HAP-1 (cell line): ENCODE results near the gene CPSF3.

Experiments
- DNase-seq, 2 experiments: peaks; one replicate each; pipeline ENCODE4 v3.0.0-alpha.2; 2016 to 2020; ENCODE audit warnings: low spot score in 2 of 2
- H3K27me3 ChIP-seq: fragments of 250-450 bp; sonication (Bioruptor Pico); 2 replicates; pipeline ENCODE4 v1.5.1; 2020; ENCODE audit warnings: low read depth, mild to moderate bottlenecking, moderate library complexity
- H3K36me3 ChIP-seq: fragments of 250-450 bp; sonication (Bioruptor Pico); replicated peaks from 2 replicates; pipeline ENCODE4 v1.5.1; 2020; ENCODE audit warnings: mild to moderate bottlenecking
- H3K4me1 ChIP-seq: fragments of 250-450 bp; sonication (Bioruptor Pico); 2 replicates; pipeline ENCODE4 v1.5.1; 2020; ENCODE audit warnings: mild to moderate bottlenecking
- H3K4me3 ChIP-seq: fragments of 250-450 bp; sonication (Bioruptor Pico); 2 replicates; pipeline ENCODE4 v1.5.1; 2020; ENCODE audit warnings: mild to moderate bottlenecking, moderate library complexity
- H3K9me3 ChIP-seq: fragments of 250-450 bp; sonication (Bioruptor Pico); 2 replicates; pipeline ENCODE4 v1.5.1; 2020; ENCODE audit warnings: mild to moderate bottlenecking, moderate library complexity
- in situ Hi-C: fragments of 300-500 bp; cut with MboI; formaldehyde crosslinking; loops from 3 replicates; pipeline ENCODE4 v1.14.3; 2020; ENCODE audit warnings: low sequenced_read_pairs, inconsistent platforms, mixed read lengths

The CPSF3 gene

GRCh38 chr2:9445089-9445488 is 21.6 kb downstream of the CPSF3 start:
- in situ Hi-C loops, result no loop called here
- H3K4me3 ChIP-seq, result no peak overlapping the region
- DNase-seq, result no peak
- H3K9me3 ChIP-seq, result no peaks in the 10 kb centered on the region
- no peaks in the 10 kb centered on the region for H3K27me3 ChIP-seq
- H3K36me3 ChIP-seq, result peaks cover 67% of the 10 kb centered on the region
- peaks cover 5% of the 10 kb centered on the region; the same call in 1 of the 2 replicates for H3K4me1 ChIP-seq

GRCh38 chr2:9451231-9451630 is 27.8 kb downstream of the CPSF3 start:
- Histone ChIP-seq H3K9me3 (no peaks in the 10 kb centered on the region), H3K4me3 (no peak overlapping the region), H3K36me3 (peaks cover 42% of the 10 kb centered on the region), H3K4me1 (no peaks in the 10 kb centered on the region), H3K27me3 (no peaks in the 10 kb centered on the region)
- in situ Hi-C loops, result no loop called here
- no peak for DNase-seq

GRCh38 chr2:9460441-9461017 is 37.1 kb downstream of the CPSF3 start:
- peaks cover 44% of the 10 kb centered on the region for H3K36me3 ChIP-seq
- H3K4me3 ChIP-seq, result no peak overlapping the region
- H3K4me1 ChIP-seq, result no peaks in the 10 kb centered on the region
- DNase-seq, result no peak
- in situ Hi-C loops, result no loop called here
- H3K9me3 ChIP-seq, result no peaks in the 10 kb centered on the region
- no peaks in the 10 kb centered on the region for H3K27me3 ChIP-seq

GRCh38 chr2:9461079-9461478 is 37.6 kb downstream of the CPSF3 start:
- no peak for DNase-seq
- no peaks in the 10 kb centered on the region for H3K9me3 ChIP-seq
- in situ Hi-C loops, result no loop called here
- no peaks in the 10 kb centered on the region for H3K27me3 ChIP-seq
- H3K4me3 ChIP-seq, result no peak overlapping the region
- H3K4me1 ChIP-seq, result no peaks in the 10 kb centered on the region
- peaks cover 47% of the 10 kb centered on the region for H3K36me3 ChIP-seq

GRCh38 chr2:9462313-9462712 is 38.9 kb downstream of the CPSF3 start:
- H3K4me3 ChIP-seq, result no peak overlapping the region
- H3K4me1 ChIP-seq, result no peaks in the 10 kb centered on the region
- no peaks in the 10 kb centered on the region for H3K9me3 ChIP-seq
- no peaks in the 10 kb centered on the region for H3K27me3 ChIP-seq
- DNase-seq, result no peak
- H3K36me3 ChIP-seq, result peaks cover 40% of the 10 kb centered on the region
- in situ Hi-C loops, result no loop called here

GRCh38 chr2:9462886-9463697 is 39.6 kb downstream of the CPSF3 start:
- no peaks in the 10 kb centered on the region for H3K9me3 ChIP-seq
- H3K4me1 ChIP-seq, result no peaks in the 10 kb centered on the region
- H3K36me3 ChIP-seq, result peaks cover 42% of the 10 kb centered on the region
- no peak for DNase-seq
- H3K4me3 ChIP-seq, result no peak overlapping the region
- no peaks in the 10 kb centered on the region for H3K27me3 ChIP-seq
- in situ Hi-C loops, result no loop called here

- Histone ChIP-seq H3K36me3 (peaks cover 40% of the 10 kb centered on the region), H3K9me3 (no peaks in the 10 kb centered on the region), H3K27me3 (no peaks in the 10 kb centered on the region), H3K4me3 (no peak overlapping the region), H3K4me1 (no peaks in the 10 kb centered on the region)
- in situ Hi-C loops, result no loop called here
- no peak for DNase-seq
These were observed 40.2 kb downstream of the CPSF3 start for GRCh38 chr2:9463698-9464034.

GRCh38 chr2:9465170-9465569 is 41.7 kb downstream of the CPSF3 start:
- no peak overlapping the region for H3K4me3 ChIP-seq
- peaks cover 45% of the 10 kb centered on the region for H3K36me3 ChIP-seq
- H3K27me3 ChIP-seq, result no peaks in the 10 kb centered on the region
- DNase-seq, result no peak
- in situ Hi-C loops, result no loop called here
- no peaks in the 10 kb centered on the region for H3K9me3 ChIP-seq
- no peaks in the 10 kb centered on the region for H3K4me1 ChIP-seq

GRCh38 chr2:9466147-9466683 is 42.8 kb downstream of the CPSF3 start:
- Histone ChIP-seq H3K4me3 (no peak overlapping the region), H3K4me1 (no peaks in the 10 kb centered on the region), H3K27me3 (no peaks in the 10 kb centered on the region), H3K36me3 (peaks cover 41% of the 10 kb centered on the region), H3K9me3 (no peaks in the 10 kb centered on the region)
- in situ Hi-C loops, result no loop called here
- DNase-seq, result no peak

GRCh38 chr2:9467687-9468086 is 44.2 kb downstream of the CPSF3 start:
- in situ Hi-C loops, result no loop called here
- Histone ChIP-seq H3K4me3 (no peak overlapping the region), H3K36me3 (peaks cover 48% of the 10 kb centered on the region), H3K27me3 (no peaks in the 10 kb centered on the region), H3K9me3 (no peaks in the 10 kb centered on the region), H3K4me1 (no peaks in the 10 kb centered on the region)
- DNase-seq, result no peak

GRCh38 chr2:9471206-9471605 is 47.8 kb downstream of the CPSF3 start:
- no peaks in the 10 kb centered on the region for H3K27me3 ChIP-seq
- in situ Hi-C loops, result no loop called here
- H3K36me3 ChIP-seq, result peaks cover 42% of the 10 kb centered on the region

GRCh38 chr2:9472511-9472910 is 49.1 kb downstream of the CPSF3 start:
- peaks cover 37% of the 10 kb centered on the region for H3K36me3 ChIP-seq
- H3K9me3 ChIP-seq, result no peaks in the 10 kb centered on the region
- peaks cover 4% of the 10 kb centered on the region for H3K4me1 ChIP-seq
- no peaks in the 10 kb centered on the region for H3K27me3 ChIP-seq
- no peak overlapping the region for H3K4me3 ChIP-seq
- DNase-seq, result no peak
- in situ Hi-C loops, result no loop called here

More at GRCh38 chr2:9471206-9471605, 47.8 kb downstream of the CPSF3 start:
- Histone ChIP-seq H3K4me3 (no peak overlapping the region), H3K4me1 (peaks cover 4% of the 10 kb centered on the region), H3K9me3 (no peaks in the 10 kb centered on the region)
- DNase-seq, result no peak

- no peak for DNase-seq
These were observed 50.0 kb downstream of the CPSF3 start for GRCh38 chr2:9473308-9473984.

GRCh38 chr2:9473985-9474360 is 50.5 kb downstream of the CPSF3 start:
- in situ Hi-C loops, result no loop called here
- H3K4me1 ChIP-seq, result peaks cover 4% of the 10 kb centered on the region
- peaks cover 26% of the 10 kb centered on the region for H3K36me3 ChIP-seq
- H3K27me3 ChIP-seq, result no peaks in the 10 kb centered on the region
- H3K9me3 ChIP-seq, result no peaks in the 10 kb centered on the region
- no peak overlapping the region for H3K4me3 ChIP-seq
- no peak for DNase-seq

More at GRCh38 chr2:9473308-9473984, 50.0 kb downstream of the CPSF3 start:
- in situ Hi-C loops, result no loop called here
- Histone ChIP-seq H3K36me3 (peaks cover 30% of the 10 kb centered on the region), H3K4me3 (no peak overlapping the region), H3K4me1 (peaks cover 4% of the 10 kb centered on the region), H3K27me3 (no peaks in the 10 kb centered on the region), H3K9me3 (no peaks in the 10 kb centered on the region)
